Glutamatergic neuron (in vitro differentiated cells): ENCODE results near the gene NEK5. TPM values are rescaled to one million over a fixed set of nuclear protein-coding genes. Genes with fewer than 3 reads are reported as not detected.
"Not testable (repeated sequence)": the region's sequence is repeated elsewhere in the genome, so short reads cannot be mapped to it uniquely, and the experiment has no call there.

Experiments used
- DNase-seq: peaks from one replicate; pipeline ENCODE4 v3.0.0; 2022
- H3K27ac Mint-ChIP-seq: one replicate; pipeline ENCODE4 v1.8.0; 2020; ENCODE audit warnings: mild to moderate bottlenecking, mixed read lengths, inconsistent platforms; ENCODE audit not compliant: unreplicated experiment
- H3K27me3 Mint-ChIP-seq: one replicate; pipeline ENCODE4 v1.8.0; 2020; ENCODE audit warnings: mild to moderate bottlenecking, moderate library complexity, mixed read lengths, inconsistent platforms; ENCODE audit not compliant: unreplicated experiment
- H3K36me3 Mint-ChIP-seq: one replicate; pipeline ENCODE4 v1.8.0; 2020; ENCODE audit warnings: mild to moderate bottlenecking, mixed read lengths, inconsistent platforms; ENCODE audit not compliant: unreplicated experiment
- H3K4me1 Mint-ChIP-seq: one replicate; pipeline ENCODE4 v1.8.0; 2020; ENCODE audit warnings: mild to moderate bottlenecking, low read depth, mixed read lengths, inconsistent platforms; ENCODE audit not compliant: unreplicated experiment
- H3K4me3 Mint-ChIP-seq: one replicate; pipeline ENCODE4 v1.8.0; 2020; ENCODE audit warnings: mild to moderate bottlenecking, mixed read lengths, inconsistent platforms; ENCODE audit not compliant: unreplicated experiment
- H3K9me3 Mint-ChIP-seq: one replicate; pipeline ENCODE4 v1.8.0; 2020; ENCODE audit warnings: mild to moderate bottlenecking, moderate library complexity, mixed read lengths, inconsistent platforms; ENCODE audit not compliant: unreplicated experiment
- CTCF ChIP-seq: fragments of 200-600 bp; sonication (generic); IDR thresholded peaks from one replicate; pipeline ENCODE4 v1.5.0; 2021; ENCODE audit not compliant: partially characterized antibody, unreplicated experiment
- total RNA-seq: library from RNA; stranded (reverse); fragmentation: NEBNext Ultra II Directional; extraction: Animal tissue kit (Norgen Biotek cat#: 25700); gene quantifications from one replicate; pipeline ENCODE4 v1.2.1, GENCODE V29; 2021; ENCODE audit not compliant: unreplicated experiment

Gene NEK5
- total RNA-seq, 1 donor from 2014 or later: not detected

DNA sequence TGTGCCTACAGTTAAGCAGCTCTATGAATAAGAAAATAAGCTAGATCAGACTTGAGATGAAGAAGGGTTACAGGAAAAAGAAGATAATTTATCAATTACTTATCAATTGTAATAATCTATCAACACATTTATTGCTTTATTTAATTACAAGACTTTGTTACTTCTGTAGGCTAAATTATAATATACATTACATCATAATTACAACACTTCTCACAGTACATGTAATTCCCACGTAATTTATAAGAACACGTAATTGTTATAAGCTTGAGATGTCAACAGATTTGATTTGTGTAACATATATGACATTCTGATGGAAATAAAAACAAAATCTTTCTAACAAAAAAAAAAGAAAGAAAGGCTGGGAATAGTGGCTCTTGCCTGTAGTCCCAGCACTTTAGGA is 36.8 kb downstream of the NEK5 start:
- Mint-ChIP-seq H3K27me3 (no peaks in the 10 kb centered on the region), H3K9me3 (peaks cover 5% of the 10 kb centered on the region), H3K4me1 (no peaks in the 10 kb centered on the region), H3K36me3 (peaks cover 8% of the 10 kb centered on the region), H3K4me3 (no peak overlapping the region), H3K27ac (no peak overlapping the region)
- TF ChIP-seq CTCF: no peak
- no peak for DNase-seq

- H3K4me1 Mint-ChIP-seq: no peaks in the 10 kb centered on the region
- H3K4me3 Mint-ChIP-seq: no peak overlapping the region
- H3K27ac Mint-ChIP-seq: no peak overlapping the region
- H3K36me3 Mint-ChIP-seq: peaks cover 6% of the 10 kb centered on the region
- no peak for TF ChIP-seq CTCF
- no peaks in the 10 kb centered on the region for H3K27me3 Mint-ChIP-seq
- DNase-seq: no peak
- H3K9me3 Mint-ChIP-seq: peaks cover 1% of the 10 kb centered on the region
These were observed 37.4 kb downstream of the NEK5 start for GRCh38 chr13:52091473-52091872.

- no peak overlapping the region for H3K4me3 Mint-ChIP-seq
These were observed 43.5 kb downstream of the NEK5 start for GRCh38 chr13:52085421-52085820.

GRCh38 chr13:52084981-52085380 is 43.9 kb downstream of the NEK5 start:
- not testable (repeated sequence) for H3K4me3 Mint-ChIP-seq, H3K4me1 Mint-ChIP-seq, H3K9me3 Mint-ChIP-seq, H3K36me3 Mint-ChIP-seq, H3K27me3 Mint-ChIP-seq, DNase-seq, H3K27ac Mint-ChIP-seq

More at GRCh38 chr13:52085421-52085820, 43.5 kb downstream of the NEK5 start:
- H3K27ac Mint-ChIP-seq: no peak overlapping the region
- H3K4me1 Mint-ChIP-seq: no peaks in the 10 kb centered on the region
- TF ChIP-seq CTCF: no peak
- H3K9me3 Mint-ChIP-seq: no peaks in the 10 kb centered on the region
- no peak for DNase-seq
- no peaks in the 10 kb centered on the region for H3K36me3 Mint-ChIP-seq
- no peaks in the 10 kb centered on the region for H3K27me3 Mint-ChIP-seq

- Mint-ChIP-seq H3K4me3 (no peak overlapping the region), H3K4me1 (no peaks in the 10 kb centered on the region), H3K27ac (no peak overlapping the region), H3K36me3 (peaks cover 5% of the 10 kb centered on the region), H3K27me3 (no peaks in the 10 kb centered on the region), H3K9me3 (peaks cover 2% of the 10 kb centered on the region)
- no peak for TF ChIP-seq CTCF
- DNase-seq: no peak
These were observed 46.3 kb downstream of the NEK5 start for GRCh38 chr13:52082601-52083000.

DNA sequence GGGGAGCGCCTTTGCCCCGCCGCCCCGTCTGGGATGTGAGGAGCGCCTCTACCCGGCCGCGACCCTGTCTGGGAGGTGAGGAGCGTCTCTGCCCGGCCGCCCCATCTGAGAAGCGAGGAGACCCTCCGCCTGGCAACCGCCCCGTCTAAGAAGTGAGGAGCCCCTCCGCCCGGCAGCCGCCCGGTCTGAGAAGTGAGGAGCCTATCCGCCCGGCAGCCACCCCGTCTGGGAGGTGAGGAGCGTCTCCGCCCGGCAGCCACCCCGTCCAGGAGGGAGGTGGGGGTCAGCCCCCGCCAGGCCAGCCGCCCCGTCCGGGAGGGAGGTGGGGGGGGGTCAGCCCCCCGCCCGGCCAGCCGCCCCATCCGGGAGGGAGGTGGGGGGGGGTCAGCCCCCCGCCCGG is 49.0 kb downstream of the NEK5 start:
- not testable (repeated sequence) for H3K27ac Mint-ChIP-seq, H3K4me1 Mint-ChIP-seq, H3K9me3 Mint-ChIP-seq, H3K27me3 Mint-ChIP-seq, H3K4me3 Mint-ChIP-seq, H3K36me3 Mint-ChIP-seq
- peak; percentile 17 for DNase-seq
